AG08395 (cell line): Measurements from ENCODE around the gene CCR9.

ENCODE experiments used
- DNase-seq: peaks from one replicate; pipeline ENCODE4 v3.0.0; 2012; ENCODE audit warnings: mixed read lengths, low spot score

Gene CCR9

DNA sequence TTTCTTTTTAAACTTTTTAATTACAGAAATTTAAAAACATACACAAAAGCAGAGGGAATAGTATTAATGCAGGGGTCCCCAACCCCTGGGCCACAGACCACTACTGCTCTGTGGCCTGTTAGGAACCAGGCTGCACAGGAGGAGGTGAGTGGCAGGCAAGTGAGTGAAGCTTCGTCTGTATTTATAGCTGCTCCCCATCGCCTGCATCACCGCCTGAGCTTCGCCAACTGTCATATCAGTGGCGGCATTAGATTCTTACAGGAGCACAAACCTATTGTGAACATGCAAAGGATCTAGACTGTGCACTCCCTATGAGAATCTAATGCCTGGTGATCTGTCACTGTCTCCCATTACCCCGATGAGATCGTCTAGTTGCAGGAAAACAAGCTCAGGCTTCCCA, 22.4 kb downstream of the CCR9 start:
- no peak for DNase-seq

DNA sequence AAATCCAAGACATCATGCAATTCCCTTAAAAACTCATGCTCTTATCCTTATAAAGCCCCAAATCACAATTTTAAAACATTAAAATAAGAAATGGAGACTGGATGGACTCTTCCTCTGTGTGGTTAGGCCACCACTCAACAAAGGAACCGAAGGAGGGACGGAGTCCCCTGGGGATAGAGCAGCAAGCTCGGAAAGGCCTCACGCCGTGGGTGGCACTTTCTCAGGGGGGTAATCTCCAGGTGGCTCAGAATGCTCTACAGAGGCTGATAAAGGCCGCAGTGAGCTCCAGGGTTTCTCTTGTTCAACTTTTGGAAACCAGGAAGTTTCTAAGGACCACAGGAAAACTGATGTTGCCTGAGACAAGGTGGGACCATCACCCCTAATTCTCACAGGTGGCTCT, 23.2 kb downstream of the CCR9 start:
- DNase-seq: no peak

DNA sequence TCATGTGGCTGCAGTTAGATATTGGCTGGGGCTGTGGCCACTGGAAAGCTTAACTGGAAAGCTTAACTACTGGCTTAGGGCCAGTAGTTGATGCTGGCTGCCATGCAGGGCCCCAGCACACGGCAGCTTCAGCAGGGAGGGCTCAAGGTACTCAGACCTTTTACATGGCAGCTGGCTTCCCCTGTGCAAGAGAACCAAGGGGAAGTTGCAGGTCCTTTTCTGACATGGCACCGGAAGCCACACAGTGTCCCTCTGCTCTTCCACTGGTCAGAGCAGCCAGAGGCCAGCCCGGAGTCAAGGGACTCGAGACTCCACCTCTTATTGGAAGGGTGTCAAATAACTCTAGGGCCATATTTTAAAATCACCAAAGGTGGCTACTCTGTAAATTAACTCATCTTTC, 24.5 kb downstream of the CCR9 start:
- DNase-seq: no peak

DNA sequence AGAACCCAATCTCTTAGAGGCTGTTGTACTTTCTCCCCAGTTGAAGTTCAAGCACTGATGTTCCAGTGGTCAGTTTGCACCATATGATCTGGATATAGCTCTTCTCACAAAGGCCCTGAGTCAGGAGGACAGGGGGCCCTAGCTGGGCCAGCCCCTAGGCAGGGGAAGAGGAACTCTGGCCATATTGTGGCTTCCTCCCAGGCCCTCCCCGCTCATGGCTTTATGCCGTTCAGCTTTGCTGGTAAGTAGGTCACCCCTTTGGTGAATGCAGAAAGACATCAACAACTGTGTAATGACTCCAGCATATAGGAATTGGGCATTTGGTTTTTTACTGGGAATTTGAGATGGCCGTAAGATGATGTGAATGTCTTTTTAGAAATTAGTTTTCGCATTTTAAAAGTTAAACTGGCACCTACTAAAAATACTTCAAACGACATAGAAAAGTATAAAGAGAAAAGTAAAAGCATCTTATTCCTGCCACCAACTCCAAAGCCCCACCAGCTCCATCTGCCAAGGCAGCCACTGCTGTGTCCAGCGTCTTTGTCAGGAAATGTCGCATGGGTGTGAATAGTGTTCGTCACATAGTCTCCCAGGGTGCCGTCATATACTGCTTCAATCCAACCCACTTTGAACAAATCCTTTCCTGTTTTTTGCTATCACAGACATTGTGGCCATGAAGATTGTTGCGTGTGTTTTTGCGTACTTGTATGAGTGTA, 25.3 kb downstream of the CCR9 start:
- DNase-seq: no peak

DNA sequence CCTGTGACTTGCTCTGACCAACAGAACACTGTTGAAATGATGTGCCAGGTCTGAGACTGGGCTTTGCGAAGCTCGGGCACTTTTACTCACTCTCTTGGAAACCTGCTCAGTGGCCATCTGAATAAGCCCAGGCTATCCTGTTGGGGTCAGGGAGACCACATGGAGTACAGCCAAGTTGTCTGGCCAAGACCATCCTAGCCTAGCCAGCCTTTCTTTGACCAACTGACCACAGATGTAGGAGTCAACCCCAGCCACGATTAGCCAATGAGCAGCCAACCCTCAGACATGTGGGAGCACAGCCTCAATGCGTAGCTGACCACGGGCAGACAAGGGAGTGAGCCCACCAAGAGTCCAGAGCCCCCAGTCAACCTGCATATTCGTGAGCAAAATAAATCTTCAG, 26.1 kb downstream of the CCR9 start:
- no peak for DNase-seq

DNA sequence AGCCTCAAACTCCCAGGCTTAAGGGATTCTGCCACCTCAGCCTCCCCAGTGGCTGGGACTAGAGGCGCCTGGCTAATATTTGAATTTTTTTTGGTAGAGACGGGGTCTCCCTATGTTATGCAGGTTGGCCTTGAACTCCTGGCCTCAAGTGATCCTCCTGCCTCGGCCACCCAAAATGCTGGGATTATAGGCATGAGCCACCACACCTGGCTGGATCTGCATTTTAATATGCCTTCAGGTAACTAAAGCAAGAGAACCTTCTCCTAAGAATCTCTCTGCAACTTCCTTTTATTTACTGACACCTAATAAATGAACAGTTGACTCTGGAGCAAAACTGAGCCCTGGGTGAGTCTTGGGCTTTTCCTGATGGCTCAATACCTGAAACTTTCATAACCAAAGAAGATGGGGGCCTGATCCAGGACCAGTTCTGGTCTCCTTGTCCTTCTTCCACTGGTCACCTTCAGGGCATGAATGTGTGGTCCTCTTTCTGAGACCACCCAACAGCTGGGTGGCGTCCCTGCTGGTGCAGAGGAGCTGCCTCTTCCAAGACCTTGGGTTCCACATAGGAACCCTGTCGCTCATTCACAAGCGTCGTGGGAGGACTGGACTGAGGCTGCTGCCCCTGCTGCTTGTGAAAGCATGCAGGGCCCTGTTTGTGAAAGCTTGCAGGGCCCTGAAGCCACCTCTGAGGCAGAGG, 28.2 kb downstream of the CCR9 start:
- DNase-seq: no peak

DNA sequence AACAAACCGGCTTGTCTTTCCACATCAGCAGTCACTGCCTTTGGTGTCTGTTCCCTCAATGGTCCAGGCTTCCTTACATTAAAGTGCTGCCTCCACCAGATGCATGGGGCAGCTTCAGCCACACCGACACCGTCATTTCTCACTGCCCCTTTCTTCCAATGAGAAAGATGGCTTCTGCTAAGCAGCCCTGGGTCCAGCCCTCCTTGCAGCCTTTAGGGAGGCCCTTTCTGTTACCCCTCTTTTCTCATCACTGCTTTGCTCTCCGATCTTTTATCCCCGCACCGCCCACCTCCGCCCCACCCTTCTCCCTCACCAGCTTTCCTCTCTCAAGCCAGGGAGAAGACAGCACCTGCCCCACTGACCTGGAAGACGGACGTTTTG, 28.7 kb downstream of the CCR9 start:
- DNase-seq: no peak

DNA sequence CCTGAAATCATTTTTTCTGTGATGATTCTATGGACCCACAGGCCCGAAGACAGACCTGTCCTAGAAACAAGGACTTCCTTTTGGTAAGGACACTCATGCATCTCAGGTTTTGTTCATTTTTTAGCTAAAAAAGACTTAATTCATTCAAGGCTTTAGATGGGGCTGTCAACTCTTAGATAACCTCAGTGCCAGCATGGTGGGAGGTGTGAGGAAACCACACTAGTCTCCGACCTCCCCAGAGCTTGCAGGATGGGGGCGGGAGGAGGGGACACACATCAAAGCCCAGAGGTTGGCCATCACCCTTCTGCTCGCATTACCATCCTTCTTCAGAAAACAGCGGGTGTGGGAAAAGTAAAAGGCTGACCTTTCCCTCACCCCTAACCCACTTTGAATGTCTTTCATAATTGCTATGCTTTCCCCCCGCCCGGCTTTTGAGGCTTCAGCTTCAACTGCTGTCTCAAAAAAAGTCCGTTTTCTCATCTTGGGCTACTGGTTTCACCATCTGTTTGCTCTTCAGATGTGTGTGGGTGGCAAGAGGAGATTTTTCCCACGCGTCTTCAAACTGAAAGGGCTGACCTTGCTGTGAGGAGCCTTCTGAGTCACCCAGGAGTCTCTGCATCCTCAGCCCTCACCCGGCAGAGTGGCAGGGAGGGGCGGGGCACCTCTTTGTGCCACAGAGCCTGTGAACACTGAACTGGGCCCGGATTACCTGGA, 29.3 kb downstream of the CCR9 start:
- peak; percentile 92 for DNase-seq

DNA sequence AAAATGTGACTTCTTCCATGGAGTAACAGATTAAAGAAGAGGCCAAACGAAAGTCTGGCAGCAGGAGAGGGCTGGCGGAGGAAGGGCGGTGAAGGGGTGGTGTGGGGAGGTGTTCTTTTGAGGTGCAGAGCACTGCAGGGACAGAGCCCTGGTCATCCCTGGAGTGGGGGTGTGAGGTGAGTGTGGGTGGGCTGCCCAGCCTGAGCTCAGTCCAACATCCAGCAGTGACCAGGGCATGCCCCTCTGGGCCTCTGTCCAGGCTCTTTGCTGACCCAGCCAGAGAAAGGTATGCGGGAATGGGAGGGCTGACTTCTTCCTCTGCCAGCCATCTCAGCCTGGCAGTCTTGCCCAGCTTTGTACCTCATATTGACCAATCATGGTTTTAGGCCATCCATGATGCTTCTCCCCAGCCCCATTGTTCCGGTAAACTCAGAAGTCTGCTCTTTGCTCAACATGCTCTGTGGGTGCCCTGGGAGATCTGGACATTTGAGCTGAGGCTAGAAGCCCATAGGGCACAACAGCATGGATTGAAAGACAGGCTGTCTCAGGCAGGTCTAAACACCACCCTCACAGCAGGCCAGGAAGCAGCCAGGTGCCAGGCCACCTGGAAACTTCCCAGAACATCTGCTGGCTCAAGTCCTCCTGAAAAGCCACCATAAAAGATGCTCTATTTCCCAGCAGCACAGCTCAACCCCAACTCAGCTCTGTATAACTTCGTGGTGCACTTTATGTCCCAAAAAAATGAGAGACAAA, 31.0 kb downstream of the CCR9 start:
- DNase-seq: no peak

DNA sequence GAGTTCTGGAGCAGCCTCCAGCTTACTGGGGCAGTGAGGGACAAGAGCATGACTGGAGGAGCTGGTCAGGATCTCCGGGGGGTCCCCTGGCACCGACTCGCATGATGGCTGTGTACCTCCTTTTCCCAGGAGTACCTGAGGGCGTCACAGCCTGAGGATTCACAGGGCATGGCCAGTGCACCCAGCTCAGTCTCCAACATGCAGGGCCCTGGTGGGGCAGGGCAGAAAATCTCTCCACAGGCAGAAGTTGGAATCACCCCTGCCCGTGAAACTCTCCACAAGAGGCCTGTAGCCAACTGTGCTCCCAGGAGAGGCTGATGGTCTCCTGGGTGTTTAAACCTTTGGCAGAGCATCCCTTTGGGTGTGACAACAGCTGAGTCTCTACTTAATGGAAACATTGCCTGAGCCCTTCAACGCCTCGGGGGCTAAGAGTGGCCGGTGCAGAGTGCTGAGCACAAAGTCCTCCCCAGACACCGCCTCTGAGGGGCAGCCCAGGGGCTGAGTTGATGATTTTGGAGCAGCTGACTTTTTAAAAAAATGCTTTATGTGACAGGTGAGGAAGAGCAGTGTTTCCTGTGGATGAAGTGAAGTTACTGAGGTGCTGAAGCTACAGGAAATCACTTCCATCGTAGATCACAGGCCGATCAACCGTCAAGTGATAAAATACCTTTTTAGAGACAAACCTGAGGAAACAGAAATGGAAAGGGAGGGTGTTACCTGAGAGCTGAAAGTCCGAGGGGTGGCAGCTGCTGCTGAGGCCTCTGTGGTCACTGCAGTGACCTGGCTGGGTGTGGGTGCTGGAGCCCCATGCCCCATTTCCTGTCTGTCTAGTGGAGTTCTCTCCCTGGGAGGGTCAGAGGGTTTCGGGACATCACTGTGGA, 35.1 kb downstream of the CCR9 start:
- no peak for DNase-seq

DNA sequence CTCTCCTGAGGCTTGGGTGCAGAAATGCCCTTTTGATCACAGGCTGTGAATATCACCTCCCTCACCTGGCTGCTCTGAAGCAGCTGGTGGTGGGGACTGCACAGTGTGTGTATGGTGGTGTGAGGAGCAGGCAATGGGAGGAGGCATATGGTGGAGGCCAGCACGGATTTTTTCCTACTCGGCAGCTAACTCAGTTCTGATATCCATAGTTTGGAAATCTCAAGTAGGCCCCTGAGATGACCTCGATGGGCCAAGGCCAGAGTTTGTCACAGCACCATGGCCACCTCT, 35.6 kb downstream of the CCR9 start:
- DNase-seq: no peak

DNA sequence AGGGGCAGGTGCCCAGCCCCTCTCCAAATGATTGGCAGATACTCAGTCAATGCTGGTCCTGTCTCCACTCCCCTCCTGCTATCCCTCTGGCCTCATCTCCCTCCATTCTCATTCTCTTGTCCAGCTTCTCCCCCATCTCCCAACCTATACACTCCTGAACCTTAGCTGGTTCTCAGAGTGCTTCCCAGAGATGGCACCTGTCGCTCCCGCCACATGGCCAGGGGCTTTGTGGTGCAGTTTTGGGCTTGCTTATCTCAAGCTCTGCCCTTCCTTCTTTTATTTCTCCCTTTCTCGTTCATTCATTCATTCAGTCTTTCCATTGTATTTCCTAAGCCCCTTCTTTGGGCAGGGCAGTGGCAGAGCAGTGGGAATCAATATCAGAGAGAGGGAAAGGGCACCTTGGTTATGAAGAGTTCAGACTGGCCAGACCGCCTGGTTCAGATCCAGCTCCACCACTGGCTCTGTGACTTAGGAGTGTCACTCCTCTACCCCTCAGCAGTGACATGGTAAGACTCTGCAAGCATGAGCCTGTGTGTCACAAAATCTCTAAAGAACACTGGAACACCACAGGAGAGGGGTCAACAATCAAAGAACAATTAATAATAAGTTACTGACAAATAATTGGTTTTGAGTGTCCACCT, 36.7 kb downstream of the CCR9 start:
- no peak for DNase-seq

DNA sequence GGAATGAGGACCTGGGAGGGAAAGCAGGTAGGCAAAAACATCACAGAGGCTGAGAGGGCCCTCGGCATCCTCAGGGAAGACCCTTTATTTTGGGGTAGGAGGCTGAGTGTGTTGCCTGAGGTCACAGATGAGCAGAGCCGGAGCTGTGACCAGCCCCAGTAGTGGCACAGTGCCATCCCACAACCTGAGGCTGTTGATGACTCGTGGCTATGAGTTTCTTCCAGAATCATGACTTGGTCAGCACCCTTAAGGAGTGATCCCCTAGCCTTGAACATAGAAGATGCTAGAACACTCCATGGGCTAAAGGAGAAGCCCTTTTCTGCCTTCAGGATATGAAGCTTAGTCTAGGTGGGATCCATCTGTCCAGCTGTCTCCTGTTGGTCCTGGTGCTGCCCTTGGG, 37.4 kb downstream of the CCR9 start:
- peak; percentile 67 for DNase-seq

DNA sequence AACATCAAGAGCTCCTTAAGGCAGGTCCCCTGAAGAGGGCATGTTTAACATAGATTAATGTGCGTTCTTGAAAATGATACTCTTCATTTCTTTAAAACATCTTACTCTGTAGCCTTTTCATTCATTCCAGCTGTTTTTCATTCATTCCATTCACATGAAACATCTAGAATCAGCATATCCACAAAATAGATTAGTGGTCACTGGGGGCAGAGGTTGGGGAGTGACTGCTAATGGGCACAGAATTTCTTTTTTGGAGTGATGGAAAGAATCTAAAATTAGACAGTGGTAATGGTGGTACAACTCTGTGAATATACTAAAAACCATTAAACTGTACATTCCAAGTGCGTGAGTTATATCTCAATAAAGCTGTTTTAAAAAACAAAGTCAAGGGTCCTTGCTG, 41.5 kb downstream of the CCR9 start:
- DNase-seq: peak; percentile 30

DNA sequence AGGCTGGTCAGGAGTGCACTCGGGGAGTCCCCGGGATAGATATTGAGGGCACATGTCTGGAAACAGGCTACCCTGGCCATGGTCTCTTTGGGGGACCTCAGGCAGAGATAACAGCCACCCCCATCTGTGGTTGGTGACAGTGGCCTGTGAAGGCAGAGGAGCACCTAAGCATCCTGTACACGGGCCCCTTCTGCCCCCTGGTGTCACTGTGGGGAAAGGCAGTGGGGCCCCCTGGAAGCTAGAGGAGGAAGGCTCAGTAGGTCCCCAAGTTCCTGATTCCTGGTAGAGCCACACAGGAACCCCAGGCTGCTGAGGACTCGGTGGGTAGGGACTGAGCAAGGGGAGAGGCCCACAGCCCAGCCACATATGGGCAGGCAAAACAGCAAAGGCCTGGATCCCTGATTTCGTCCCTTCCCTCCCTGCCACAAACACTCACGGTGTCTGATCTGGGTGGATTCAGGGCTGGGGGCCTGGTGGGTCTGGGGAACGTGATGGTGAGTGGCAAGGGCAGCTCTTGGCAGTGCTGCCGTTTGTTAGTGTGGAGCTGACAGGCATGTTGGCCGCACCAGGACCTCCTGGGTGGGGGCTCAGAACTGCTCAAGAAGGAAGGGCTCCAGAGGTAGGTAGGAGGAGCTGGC, 42.8 kb downstream of the CCR9 start:
- DNase-seq: peak; percentile 83

DNA sequence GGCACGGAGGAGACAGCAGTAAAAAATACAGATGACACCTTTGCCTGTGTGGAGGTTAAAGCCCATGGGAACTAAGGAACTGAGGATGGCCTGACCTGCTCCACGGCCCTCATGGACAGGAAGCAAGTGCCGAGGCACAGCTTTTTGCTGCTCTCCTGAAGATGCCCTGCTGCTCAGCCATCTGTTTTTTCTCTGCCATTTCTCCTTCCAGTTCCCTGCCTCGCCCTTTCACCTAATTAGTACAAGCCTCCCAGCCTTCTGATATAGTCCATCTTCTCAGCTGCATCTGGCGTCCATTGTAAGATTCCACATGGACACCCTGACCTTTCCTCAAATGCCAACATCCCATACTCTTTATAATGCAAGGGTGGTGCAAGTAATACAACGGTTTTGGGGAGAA, 45.2 kb downstream of the CCR9 start:
- no peak for DNase-seq

DNA sequence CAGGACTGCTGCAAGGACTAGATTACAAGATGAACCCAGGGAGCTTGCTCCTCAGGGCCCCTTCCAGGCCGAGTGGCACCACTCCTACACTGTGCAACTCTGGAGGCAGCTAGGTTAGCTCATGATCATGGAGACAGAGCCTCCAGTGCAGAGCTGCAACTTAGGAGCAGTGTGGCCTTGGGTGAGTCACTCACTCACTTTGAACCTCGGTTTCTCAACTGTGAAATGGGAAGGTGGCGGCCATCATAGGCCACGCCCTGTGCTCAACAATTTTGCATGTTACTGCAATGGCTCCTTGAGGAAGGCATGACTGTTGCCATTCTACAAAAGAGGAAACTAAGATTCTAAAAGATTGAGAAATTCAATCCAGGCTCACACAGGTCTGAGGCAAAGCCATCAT, 45.8 kb downstream of the CCR9 start:
- DNase-seq: no peak

DNA sequence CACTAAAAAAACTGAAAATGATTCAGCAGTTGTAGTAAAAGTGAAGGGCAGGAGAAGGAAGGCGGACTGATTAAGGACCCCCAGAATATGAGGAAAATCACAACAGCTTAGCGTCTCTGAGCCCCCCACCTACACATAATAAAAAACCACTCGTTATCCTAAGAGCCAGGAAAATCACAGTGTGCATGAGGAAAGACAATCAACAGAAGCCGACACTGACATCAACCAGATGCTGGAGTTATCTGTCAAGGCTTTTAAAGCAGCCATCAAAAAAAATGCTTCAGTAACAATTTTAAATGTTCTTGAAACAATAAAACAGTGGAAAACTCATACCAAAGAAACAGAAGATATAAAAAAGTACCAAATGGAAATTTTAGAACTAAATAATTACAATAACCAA, 47.2 kb downstream of the CCR9 start:
- no peak for DNase-seq

DNA sequence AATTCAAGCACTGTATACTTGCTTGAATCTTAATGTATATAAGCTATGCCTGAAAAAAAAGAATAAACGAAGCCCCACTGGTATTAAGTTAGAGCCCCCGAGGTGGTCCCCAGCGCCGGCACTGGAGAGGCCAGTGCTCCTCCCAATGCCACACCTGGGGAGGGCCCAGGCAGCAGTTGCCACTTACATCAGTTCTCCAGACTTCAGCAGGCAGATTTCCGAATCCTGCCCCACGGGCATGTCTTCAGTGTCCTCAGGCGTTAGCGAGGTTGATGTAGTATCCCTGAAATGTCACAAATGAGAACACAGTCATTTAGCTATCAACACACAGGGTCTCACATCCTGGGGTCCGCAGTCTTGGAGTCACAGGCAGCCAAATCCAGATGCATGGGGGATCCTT, 49.9 kb downstream of the CCR9 start:
- no peak for DNase-seq

DNA sequence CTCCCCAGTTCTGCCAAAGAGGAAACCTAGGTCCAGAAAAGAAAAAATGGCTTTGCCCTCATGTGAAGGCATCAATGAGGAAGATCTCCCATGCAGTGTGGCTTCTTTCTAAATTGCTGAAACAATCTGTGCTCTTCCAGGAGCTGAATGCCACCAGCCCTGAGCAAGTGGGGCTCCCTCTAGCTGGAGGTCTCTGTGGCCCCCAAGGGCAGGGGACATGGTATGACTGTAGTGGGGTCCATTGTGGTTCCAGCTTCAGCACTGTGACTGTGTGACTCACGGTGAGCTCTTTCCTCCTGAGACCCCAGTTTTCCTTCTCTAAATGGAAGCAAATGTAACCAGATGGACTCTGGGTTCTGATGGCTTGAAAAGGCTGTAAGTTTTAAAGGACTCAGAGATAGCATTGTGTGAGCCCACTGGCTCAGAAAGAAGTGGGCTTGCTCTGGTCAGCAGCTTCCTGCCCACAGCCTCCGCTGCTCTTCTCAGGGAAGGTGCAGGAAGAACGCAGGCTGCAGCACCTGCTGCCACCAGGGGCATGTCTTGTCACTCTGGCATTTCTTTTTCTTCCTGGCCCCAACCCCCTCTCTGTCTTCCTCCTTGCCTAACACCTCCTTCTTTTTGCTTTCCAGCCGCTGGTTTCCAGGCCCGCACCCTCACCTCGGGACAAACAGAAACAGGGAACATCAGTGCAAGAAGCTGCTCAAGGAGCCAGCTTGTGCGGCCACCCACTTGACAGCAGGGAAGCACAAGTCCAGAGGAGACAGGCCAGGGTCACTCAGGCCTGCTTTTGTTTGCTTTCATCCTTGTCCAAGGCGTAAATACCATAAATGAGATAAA, 51.1 kb downstream of the CCR9 start:
- no peak for DNase-seq
